Thyroid gland (tissue), 4 donors: ENCODE results near the gene MED25. TPM values are rescaled to one million over a fixed set of nuclear protein-coding genes. Genes with fewer than 3 reads are reported as not detected.
"Not testable (repeated sequence)": the region's sequence is repeated elsewhere in the genome, so short reads cannot be mapped to it uniquely, and the experiment has no call there.

Experiments
- DNase-seq, 2 donors: peaks; one replicate each; pipeline ENCODE4 v3.0.0-alpha.2; 2019
- H3K27ac ChIP-seq, 3 donors: fragments of 200-600 bp; sonication (generic); 1 replicate in 2 of 3; 2 replicates in 1 of 3; pipeline ENCODE4 v1.5.1; 2016 to 2019; ENCODE audit warnings: mild to moderate bottlenecking in 1 of 3, moderate library complexity in 1 of 3
- H3K27me3 ChIP-seq: fragments of 200-600 bp; sonication (generic); one replicate; pipeline ENCODE4 v1.5.1; 2019
- H3K36me3 ChIP-seq, 2 donors: fragments of 200-600 bp; sonication (generic); one replicate each; pipeline ENCODE4 v1.5.1; 2016 to 2019
- H3K4me1 ChIP-seq, 2 donors: fragments of 200-600 bp; sonication (generic); one replicate each; pipeline ENCODE4 v1.5.1; 2017 to 2019
- H3K4me3 ChIP-seq, 3 donors: fragments of 200-600 bp; sonication (generic); replicated peaks in 1 of 3; 1 replicate in 2 of 3; 2 replicates in 1 of 3; pipeline ENCODE4 v1.5.1; 2016; ENCODE audit warnings: mild to moderate bottlenecking in 1 of 3
- H3K9me3 ChIP-seq: fragments of 200-600 bp; sonication (generic); one replicate; pipeline ENCODE4 v1.5.1; 2017
- CTCF ChIP-seq, 6 experiments: fragments of 200-600 bp in 3 of 6; fragments of 450-650 bp in 3 of 6; sonication (generic) in 3 of 6; IDR thresholded peaks; one replicate each; pipeline ENCODE4 v1.5.1; 2016 to 2019; ENCODE audit warnings: antibody characterized with exemption in 6 of 6, mild to moderate bottlenecking in 2 of 6, inconsistent platforms in 1 of 6, moderate library complexity in 1 of 6
- POLR2A ChIP-seq, 2 donors: fragments of 450-650 bp; IDR thresholded peaks; one replicate each; pipeline ENCODE4 v1.6.1; 2017; ENCODE audit warnings: antibody characterized with exemption in 2 of 2, mild to moderate bottlenecking in 2 of 2, moderate library complexity in 1 of 2
- WGBS, 2 donors: methylation state at CpG; one replicate each; pipeline ENCODE4 v1.1.5; 2017; 5-methylcytosine and 5-hydroxymethylcytosine counted together
- intact Hi-C: fragments of 100-400 bp; cut with DNase I; formaldehyde crosslinking; loops from one replicate; pipeline ENCODE4 v1.15.1; 2023
- total RNA-seq, 4 donors: library from RNA; depleted of rRNA; stranded (reverse); fragments of >200 nt; gene quantifications; one replicate each; pipeline ENCODE4 v1.2.3, GENCODE V29; 2016

The MED25 gene
- total RNA-seq, 4 donors from 2014 or later: 42.6 to 50.2 (median 44.9) TPM

DNA sequence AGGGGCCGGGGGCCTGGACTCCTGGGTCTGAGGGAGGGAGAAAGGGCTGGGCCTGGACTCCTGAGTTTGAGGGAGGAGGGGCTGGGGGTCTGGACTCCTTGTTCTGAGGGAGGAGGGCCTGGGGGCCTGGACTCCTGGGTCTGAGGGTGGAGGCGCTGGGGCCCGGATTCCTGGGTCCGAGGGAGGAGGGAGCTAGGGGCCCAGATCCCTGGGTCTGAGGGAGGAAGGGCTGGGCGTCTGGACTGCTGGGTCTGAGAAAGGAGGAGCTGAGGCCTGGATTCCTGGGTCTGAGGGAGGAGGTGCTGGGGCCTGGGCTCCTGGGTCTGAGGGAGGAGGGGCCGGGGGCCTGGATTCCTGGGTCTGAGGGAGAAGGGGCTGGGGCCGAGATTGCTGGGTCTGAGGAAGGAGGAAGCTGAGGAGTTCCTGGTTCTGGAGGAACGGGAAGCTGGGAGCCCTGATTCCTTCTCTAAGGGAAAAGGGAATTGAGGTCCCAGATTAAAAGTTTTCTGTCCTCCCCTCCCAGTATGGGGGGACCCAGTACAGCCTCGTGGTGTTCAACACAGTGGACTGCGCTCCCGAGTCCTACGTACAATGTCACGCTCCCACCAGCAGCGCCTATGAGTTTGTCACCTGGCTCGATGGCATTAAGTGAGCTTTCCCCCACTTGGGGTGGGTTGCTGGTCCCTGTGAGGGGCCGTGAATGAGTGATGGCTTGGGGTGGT, 721 bp downstream of the MED25 start:
- Histone ChIP-seq H3K36me3 (peaks cover 0 to 3% of the 10 kb centered on the region in 2 donors), H3K4me3 (peak overlapping the region; percentile 61 to 70 (median 64)), H3K27me3 (no peaks in the 10 kb centered on the region), H3K9me3 (no peaks in the 10 kb centered on the region), H3K27ac (peak overlapping the region; percentile 85 to 97 (median 92)), H3K4me1 (peaks cover 30 to 35% of the 10 kb centered on the region in 2 donors)
- DNase-seq: peak in 1 of 2 donors; percentile 18
- TF ChIP-seq CTCF (IDR thresholded peaks at IDR 0.05) (no peak), POLR2A (IDR thresholded peaks at IDR 0.05) (no peak)
- whole genome bisulfite sequencing, 2 donors: 25 to 32% methylated on average over 12 to 14 of the region's 16 CpGs
- intact Hi-C loops: loop anchor here (5.0 kb wide), 1 partner anchor 33 kb away; the partner anchor contains the start of gene PTOV1

- WGBS, 2 donors: 61 to 67% methylated on average over 7 of the region's 7 CpGs
- Histone ChIP-seq H3K4me1 (peaks cover 28 to 35% of the 10 kb centered on the region in 2 donors), H3K27ac (peak overlapping the region; percentile 13 to 85 (median 57))
- H3K9me3 ChIP-seq, H3K4me3 ChIP-seq, H3K36me3 ChIP-seq, H3K27me3 ChIP-seq: not testable (repeated sequence)
- peak; percentile 45 to 49 for DNase-seq
- intact Hi-C loops: loop anchor here (5.0 kb wide), 1 partner anchor 33 kb away; the partner anchor contains the start of gene PTOV1
These were observed 1.5 kb downstream of the MED25 start for GRCh38 chr19:49819452-49820115.

DNA sequence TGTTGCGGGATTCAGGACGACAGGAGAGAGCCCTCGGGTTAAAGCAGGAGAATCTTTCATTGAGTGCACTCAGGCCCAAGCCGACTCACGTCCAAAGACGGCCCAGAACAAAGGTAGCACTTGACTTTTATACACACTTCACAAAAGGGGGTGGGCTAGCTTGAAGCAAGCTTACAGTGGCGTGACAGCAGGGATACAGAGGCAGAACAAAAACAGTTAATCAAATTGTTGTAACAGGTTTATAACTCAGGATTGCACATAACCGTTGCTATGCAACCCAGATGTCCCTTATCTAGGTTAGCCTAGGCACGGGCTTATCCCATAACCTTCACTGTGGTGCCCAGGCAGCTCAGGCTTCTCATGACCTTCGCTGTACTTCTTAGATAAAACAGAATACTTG, 2.0 kb downstream of the MED25 start:
- TF ChIP-seq POLR2A (IDR thresholded peaks at IDR 0.05) (peak in 1 of 2 donors; percentile 30), CTCF (IDR thresholded peaks at IDR 0.05) (no peak)
- 44 to 53% methylated on average over 10 of the region's 10 CpGs for WGBS, 2 donors
- Histone ChIP-seq H3K36me3 (peaks cover 0 to 3% of the 10 kb centered on the region in 2 donors), H3K9me3 (no peaks in the 10 kb centered on the region), H3K4me1 (peaks cover 28 to 35% of the 10 kb centered on the region in 2 donors), H3K27ac (peak overlapping the region; percentile 13 to 85 (median 57)), H3K4me3 (no peak overlapping the region), H3K27me3 (no peaks in the 10 kb centered on the region)
- intact Hi-C loops: no loop called here
- DNase-seq: peak; percentile 44 to 53

DNA sequence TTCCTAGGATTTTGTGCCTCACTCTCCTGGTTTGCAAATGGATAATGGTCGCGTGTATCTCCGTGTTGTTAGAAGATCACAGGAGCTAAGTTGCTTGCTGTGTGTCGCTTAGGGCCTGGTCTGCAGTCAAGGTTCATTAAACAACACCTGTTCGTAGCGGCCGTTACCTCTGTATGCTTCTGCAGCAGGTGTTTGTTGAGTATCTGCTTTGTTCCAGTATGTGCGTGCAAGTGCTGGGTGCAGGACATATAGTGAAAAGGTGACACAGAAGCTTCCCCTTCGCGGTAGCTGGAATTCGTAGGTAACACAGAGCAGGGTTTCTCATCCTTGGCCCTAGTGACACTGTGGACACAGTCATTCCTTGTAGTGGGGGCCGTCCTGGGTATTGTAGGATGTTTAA, 5.4 kb downstream of the MED25 start:
- 89 to 95% methylated on average over 11 to 12 of the region's 12 CpGs for WGBS, 2 donors
- H3K27me3 ChIP-seq: no peaks in the 10 kb centered on the region
- H3K4me1 ChIP-seq: peaks cover 28% of the 10 kb centered on the region in 2 donors
- no peaks in the 10 kb centered on the region for H3K9me3 ChIP-seq
- TF ChIP-seq POLR2A (IDR thresholded peaks at IDR 0.05) (no peak), CTCF (IDR thresholded peaks at IDR 0.05) (no peak)
- peaks cover 2 to 3% of the 10 kb centered on the region in 2 donors for H3K36me3 ChIP-seq
- no peak overlapping the region for H3K27ac ChIP-seq
- no peak overlapping the region for H3K4me3 ChIP-seq
- intact Hi-C loops: no loop called here
- no peak for DNase-seq

GRCh38 chr19:49824662-49825061, 6.6 kb downstream of the MED25 start:
- H3K27me3 ChIP-seq: no peaks in the 10 kb centered on the region
- H3K4me3 ChIP-seq: no peak overlapping the region
- no peak overlapping the region for H3K27ac ChIP-seq
- intact Hi-C loops: no loop called here
- no peaks in the 10 kb centered on the region for H3K9me3 ChIP-seq
- H3K4me1 ChIP-seq: peaks cover 18 to 19% of the 10 kb centered on the region in 2 donors
- 89 to 90% methylated on average over 6 of the region's 6 CpGs for WGBS, 2 donors
- no peak for DNase-seq
- TF ChIP-seq POLR2A (IDR thresholded peaks at IDR 0.05): no peak
- TF ChIP-seq CTCF (IDR thresholded peaks at IDR 0.05): no peak
- H3K36me3 ChIP-seq: peaks cover 5 to 12% of the 10 kb centered on the region in 2 donors
